Stimulated activated CD4-positive, alpha-beta T cell treated with anti-CD3 and anti-CD28 coated beads, Interleukin-12 subunit alpha, Interleukin-12 subunit beta, amount 100 ng/mL, for 4 hours (primary cell): ENCODE data around the gene COL23A1.

Source experiments
- DNase-seq: peaks from one replicate; pipeline ENCODE4 v3.0.0-alpha.2; 2020

Gene COL23A1

GRCh38 chr5:178213003-178213461 lies 377.2 kb downstream of the COL23A1 start:
- DNase-seq = no peak

GRCh38 chr5:178212241-178213002 lies 377.8 kb downstream of the COL23A1 start:
- no peak for DNase-seq

- DNase-seq = no peak
Observed at GRCh38 chr5:178211095-178212048, 378.8 kb downstream of the COL23A1 start.

- no peak for DNase-seq
Observed at GRCh38 chr5:178210686-178211085, 379.5 kb downstream of the COL23A1 start.

GRCh38 chr5:178210073-178210535 lies 380.1 kb downstream of the COL23A1 start:
- DNase-seq = no peak

GRCh38 chr5:178209334-178210072 lies 380.7 kb downstream of the COL23A1 start:
- no peak for DNase-seq

- no peak for DNase-seq
Observed at GRCh38 chr5:178208540-178209227, 381.5 kb downstream of the COL23A1 start.

- DNase-seq = no peak
Observed at GRCh38 chr5:178207917-178208280, 382.3 kb downstream of the COL23A1 start.

GRCh38 chr5:178207183-178207916 lies 382.8 kb downstream of the COL23A1 start:
- no peak for DNase-seq

GRCh38 chr5:178206166-178207101 lies 383.8 kb downstream of the COL23A1 start:
- DNase-seq = no peak

GRCh38 chr5:178205749-178206047 lies 384.5 kb downstream of the COL23A1 start:
- DNase-seq = no peak

GRCh38 chr5:178204935-178205748 lies 385.1 kb downstream of the COL23A1 start:
- DNase-seq = peak; percentile 73

GRCh38 chr5:178204182-178204934 lies 385.8 kb downstream of the COL23A1 start, which contains the start of gene HNRNPAB:
HNRNPAB (plus strand) TSS chr5:178204533; CDS start chr5:178204838, 305 bp downstream.
- peak; percentile 96 for DNase-seq

- no peak for DNase-seq
Observed at GRCh38 chr5:178203670-178204181, 386.5 kb downstream of the COL23A1 start.

- DNase-seq = no peak
Observed at GRCh38 chr5:178202541-178202940, 387.7 kb downstream of the COL23A1 start.

- DNase-seq = no peak
Observed at GRCh38 chr5:178201927-178202235, 388.3 kb downstream of the COL23A1 start.

GRCh38 chr5:178201221-178201926 lies 388.8 kb downstream of the COL23A1 start:
- no peak for DNase-seq
